ENCODE results near the gene PRKN.

The PRKN gene

DNA sequence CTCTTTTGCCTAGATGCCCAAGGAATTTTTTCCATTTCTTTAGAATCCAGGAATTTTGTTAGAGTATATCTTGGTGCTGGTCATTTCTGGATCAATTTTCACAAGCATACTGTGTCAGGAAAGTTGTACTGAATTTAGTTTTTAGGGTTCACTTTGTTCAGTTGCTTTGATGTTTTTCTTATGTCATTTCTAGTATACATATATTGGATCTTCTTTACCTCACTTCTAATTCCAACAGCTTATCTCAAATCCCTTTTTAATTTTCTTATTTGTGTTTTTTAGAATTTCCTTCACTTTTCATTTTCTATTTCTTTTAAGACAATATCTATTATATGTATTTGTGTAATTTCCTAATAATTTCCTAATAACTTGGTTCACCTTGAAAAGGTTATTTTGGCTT lies 1172.7 kb downstream of the PRKN start:
- DNase-seq, result no peak

DNA sequence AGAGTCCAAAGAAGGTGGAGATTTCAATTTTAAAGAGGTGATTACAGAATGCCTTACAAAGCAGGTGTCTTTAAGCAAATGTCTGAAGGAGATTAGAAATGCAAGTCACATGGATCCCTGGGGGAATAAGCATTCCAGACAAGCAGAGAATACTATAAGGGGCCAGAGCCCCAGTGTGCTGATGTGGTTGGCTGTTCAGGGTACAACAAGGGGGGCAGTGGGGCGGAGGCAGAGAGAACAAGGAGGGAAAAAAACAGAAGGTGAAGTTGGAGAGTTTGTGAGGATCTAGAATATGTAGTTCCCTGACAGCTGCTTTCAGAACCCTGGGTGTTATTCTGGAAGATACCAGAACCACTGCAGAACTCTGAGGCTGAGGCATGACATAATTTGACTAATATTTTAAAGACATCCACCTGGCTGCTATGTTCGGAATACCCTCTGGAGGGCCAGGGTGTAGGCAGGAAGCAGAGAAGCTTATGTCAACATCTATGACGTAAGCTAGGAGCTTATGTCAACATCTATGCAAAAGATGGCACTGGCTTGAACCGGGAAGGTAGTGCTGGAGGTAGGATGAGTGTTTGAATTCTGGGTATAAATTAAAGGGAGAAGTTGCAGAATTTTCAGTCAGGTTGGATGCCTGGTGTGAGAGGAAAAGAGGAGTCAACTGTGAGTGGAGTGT lies 1177.5 kb downstream of the PRKN start:
- no peak for DNase-seq

DNA sequence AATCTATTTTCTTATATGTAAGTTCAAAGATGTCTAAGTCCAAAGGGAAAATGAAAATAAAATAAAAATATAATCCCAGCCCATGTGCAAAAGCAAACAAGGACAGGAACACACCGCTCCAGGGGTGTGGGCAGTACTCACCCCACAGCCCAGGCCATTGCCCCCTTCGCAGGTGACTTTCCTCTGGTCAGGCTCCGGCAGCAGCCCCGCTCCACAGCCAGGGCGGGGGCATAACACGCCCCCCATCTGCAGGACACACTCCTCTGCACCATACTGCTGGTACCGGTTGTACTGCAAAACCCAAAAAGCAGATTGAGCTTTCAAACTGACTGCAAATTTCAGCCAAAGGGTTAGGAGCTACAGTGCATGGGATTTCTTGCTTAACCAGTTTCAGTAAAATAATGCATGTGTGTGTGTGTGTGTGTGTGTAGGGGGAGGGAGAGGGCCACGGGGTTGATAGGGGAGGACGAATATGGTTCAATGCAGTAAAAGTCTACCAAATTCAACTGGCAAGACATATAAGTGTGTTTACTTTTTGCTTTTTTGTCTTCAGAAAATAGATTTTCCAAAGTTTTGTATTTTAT lies 1178.8 kb downstream of the PRKN start:
- DNase-seq, result no peak

DNA sequence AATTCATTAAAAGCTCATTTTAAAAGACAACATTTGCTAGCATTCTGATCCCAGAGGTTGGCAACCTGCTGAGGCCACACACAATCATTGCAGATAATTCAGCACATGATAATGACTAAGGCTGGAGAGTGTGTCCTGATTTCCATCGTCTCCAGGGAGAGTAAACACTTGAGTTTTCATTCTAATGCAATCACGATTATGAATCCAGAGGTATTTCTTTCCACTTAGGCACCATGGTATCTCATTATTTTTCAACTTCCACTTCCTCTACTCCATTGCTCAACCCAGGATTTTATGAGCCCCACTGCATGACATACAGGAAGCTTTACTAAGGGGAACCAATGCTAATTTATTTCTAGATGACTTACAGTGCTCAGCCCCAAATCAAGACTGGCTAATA lies 1179.9 kb downstream of the PRKN start:
- no peak for DNase-seq

DNA sequence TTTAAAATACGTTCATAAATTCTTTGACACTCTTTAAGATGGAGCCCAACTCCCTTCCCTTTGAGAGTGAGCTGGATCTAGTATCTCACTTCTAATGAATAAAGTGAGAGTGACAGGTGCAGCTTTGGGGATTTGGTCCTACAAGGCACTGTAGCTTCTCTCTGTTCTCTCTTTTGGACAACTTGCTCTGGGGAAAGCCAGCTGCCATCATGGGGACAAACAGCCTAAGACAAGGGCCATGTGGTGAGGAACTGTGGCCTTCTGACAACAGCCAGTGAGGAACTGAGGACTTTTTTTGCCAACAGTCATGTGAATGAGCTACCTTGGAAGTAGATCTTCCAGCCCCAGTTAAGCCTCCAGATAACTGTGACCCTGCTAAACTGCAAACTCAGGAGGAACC lies 1180.9 kb downstream of the PRKN start:
- no peak for DNase-seq

DNA sequence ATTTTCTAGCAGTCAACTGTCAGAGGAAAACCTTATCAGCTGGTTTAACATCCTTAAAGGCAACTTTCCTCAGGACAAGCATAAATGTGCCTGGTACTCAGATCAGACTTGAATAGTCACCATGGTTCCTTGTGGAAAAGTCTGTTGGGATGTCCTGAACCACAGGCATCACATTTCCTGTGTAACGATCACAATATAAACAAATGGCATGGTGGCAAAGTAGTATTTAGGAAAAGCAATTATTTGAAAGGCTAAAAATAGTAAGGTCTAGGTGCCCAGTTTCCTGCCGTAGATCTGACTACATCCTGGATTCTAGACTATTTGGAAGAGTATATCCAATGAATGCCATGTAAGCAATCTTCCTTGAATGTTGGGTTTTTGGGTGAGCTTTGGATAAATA lies 1181.8 kb downstream of the PRKN start:
- DNase-seq, result no peak

DNA sequence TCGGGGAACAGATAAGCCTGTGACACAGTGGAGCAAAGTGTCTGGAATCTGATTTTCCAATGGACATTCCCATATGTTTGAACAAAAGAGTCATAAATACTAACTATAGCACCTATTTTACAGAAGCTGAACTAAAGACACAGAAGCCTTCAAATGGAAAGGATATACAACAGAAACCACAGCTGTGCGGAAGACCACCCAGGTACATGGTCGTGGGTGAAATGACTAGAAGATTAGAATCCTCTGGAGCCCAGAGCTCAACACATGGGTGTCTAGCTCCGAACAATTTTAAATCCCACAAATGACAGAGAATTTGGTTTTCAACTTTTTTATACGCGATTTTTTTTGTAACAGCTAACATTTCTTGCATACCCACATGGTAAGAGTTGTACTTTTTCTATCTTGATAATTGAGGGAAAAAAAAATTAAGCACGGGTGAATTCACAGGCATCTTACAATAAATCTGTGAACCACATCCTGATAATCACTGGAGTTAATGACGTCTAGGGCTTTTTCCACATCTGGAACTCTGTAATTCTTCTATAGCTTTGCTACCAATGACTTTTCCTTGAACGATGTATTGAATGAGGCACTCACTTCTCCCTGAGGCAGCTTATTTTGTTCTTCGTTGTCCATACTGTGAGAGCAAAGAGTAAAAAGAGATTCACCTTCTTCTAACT lies 1182.6 kb downstream of the PRKN start:
- DNase-seq, result no peak

DNA sequence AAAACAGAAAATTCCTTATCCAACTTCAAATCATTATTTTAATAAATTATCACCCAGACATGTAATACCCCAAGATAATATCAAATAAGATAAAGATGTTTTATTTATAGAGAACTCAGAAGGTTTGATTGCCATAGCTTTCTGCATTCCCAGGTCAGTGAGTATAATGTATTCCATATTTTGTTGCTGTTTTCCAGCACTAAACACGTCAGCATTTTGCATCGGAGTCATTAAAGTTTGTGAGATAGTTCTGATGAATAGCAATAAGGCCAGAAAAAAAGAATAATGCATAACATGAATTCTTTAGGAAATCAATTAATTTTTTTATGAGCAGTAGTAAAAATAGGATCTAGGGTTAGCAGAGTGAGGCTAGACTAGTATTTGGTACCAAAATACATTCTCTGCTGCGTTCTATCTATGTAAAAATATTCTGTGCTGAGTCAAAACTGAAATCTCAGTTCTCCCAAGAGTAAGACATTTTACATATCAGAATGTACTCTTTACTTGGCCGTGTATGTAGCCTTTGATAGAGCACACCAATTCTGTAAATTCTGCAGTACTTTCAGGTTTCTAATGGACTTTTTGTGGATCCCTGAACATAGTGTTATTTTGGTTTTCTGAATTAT lies 1183.8 kb downstream of the PRKN start:
- DNase-seq, result no peak

DNA sequence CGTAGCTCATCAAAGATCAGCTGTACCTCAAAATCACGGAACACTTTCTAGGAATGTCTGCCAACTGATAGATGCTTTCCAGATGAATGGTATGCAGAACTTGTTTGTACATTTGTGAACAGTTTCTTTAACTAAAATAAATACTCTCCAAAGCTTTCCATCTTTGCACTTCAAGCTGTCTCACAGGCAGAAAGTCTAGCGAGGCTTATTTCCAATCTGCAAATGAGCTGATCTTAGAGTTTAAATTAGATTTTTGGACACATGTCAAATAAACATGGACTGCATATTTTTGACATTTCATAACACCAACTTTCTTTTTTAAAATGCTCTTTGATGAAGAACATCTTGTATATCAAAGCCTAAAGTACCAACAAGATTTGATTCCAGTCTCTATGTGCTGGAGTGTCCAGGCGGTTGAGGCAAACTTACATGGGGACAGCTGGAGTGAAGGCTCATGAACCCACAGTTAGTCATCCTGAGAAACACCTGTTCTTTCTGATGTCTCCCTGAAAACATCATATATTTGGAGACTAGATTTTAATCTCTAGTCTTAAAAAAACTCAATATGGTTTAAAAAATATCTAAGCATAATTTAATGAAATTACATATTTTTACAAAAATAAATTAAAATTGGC lies 1185.1 kb downstream of the PRKN start:
- DNase-seq, result no peak

DNA sequence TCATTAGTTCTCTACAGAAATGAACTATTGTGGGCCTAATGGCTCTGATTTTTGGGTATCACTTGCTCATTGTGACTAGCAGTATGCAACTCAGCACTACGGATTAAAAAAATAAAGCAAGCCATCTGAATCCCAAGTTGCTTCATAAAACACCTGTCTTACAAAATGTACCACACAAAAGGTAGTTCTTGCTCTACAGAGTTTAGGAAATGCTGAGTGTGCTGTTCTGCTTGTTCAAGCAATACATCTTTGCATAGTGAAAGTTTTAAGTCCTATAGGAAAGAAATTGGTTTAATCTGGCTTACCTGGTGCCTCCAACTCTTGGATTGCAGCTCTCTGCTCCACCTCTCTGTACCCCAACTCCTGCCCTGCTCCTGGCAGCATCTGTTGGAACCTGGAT lies 1187.0 kb downstream of the PRKN start:
- DNase-seq, result no peak

DNA sequence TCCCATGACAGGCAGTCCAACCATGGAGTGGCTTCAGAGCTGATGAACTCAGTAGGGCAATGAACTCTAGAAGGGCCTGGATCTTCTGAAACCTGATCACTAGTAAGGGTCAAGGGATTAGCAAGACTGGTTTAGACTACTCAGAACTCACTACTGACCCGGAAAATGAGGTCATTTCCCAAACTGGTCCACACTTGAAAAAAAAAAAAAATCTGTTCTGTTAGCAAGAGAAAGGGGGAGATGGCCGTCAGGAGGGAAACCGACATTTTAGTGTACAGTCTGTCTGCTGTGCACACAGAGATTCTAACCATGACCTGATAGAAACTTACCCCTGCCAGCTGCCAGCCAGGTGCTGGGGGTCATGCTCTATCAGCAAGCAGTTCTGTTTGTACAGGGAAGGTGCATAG lies 1191.3 kb downstream of the PRKN start:
- DNase-seq, result no peak

DNA sequence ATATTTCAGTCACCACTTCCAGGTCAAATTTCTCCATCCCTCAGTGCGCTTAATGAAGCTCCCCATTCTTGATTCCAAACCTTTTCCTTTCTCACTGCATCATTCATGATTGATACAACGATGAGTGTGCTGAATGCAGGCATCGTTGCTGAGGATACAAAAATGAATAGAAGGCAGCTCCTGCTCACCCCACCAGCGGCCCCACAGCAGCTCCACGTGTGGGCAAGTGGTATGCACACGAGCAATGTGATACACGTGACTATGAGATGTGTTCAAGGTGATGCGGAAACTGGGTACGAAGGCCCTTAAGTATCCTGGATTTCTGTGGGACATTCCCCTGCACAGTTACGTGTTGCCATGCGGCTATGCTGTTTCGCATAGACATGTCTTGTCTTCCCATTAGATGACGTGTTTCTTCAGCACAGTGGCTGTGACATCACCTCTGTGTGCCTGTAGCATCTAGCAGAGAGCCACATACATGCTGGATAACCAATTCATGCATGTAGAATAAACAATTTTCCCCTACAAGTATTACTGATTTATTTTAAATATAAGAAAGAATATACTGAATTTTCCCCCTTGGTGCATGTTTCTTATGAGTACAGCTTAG lies 1193.2 kb downstream of the PRKN start:
- no peak for DNase-seq

DNA sequence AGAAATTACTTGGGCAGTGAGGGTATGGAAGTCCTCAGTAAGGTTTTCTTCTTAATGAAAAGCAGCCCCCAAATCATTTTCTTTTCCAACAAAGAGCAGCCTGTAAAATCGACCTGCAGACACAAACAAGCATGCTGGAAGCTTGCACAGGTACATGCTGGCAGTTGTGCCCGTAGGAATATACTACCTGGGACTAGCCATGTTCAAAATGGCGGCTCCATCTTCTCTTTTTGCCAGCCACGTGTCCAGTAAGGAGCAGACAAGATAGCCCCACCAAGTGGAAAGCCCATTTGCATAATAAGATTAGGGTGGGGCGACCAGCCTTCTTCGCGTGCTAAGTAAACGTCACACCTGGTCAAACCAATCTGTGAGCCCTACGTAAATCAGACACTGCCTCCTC lies 1194.3 kb downstream of the PRKN start:
- DNase-seq, result no peak

DNA sequence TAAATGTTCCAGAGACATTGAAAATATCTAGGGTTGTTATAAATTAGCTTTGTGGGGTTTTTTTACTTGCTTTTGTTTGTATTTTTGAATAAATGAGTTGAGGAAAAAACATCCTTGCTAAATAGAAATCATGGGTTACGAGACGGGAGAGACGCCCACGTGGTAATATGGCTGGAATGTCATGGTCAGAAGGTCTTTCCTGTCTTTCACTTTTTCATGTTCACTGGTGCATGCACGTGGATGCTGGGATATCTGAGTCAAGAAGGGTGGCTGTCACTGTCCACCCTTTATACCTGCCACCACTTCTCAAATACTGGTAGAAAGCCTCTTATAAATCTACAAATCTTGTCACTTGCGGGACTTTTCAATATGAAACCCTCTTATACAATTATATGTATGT lies 1195.0 kb downstream of the PRKN start:
- no peak for DNase-seq

DNA sequence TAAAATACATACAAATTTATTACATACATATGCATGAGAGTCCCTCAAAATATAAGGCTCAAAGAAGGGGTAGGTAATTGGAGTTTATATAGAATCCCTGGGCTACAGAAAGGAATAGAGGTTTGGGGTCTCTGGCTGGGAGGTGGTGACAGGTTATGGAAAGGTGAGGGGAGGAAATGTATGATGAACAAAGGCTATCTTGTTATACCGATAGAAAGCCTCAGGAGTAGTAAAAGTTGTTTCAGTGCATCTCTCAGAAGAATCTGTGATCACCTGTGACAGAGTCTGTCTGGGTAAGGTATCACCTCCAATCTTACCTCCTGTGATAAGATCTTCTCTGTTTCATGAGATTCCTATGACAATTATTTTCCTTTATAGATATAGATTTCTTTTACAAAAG lies 1200.8 kb downstream of the PRKN start:
- no peak for DNase-seq

DNA sequence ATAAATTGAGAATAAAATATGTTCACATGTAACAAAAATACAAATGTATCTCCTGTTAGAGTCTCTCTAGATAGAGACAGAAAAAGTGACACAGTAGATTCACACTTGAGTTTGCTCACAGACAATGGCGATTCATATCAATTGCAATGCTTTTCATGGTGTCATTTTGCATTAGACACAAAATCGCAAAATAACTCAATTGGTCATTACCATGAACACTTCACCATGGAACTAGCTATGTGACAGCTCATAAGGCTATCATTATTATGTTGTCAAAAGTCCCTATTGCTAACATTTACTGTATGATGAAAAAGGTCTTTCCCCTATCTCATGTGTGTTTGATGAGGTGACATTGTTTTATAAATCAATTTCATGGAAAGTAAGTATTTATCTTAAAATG lies 1204.2 kb downstream of the PRKN start:
- DNase-seq, result no peak

DNA sequence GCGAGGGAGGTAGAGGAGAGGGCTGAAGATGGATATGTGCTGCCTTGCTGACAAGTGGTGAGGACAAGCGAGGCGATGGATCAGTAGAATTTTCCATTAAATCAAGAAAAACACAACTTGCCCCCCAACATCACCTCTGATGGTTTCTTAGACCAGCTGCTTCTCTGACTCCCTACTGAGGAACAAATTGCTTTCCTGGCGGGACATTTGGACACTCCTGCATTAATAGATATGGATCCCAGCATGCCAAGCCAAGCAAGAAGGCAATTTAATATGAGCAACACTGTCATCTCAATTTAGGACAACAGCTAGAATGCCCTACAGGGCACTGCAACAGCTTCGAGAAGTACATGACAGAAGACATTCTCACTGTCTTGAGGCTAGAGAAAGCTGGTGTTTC lies 1205.3 kb downstream of the PRKN start:
- DNase-seq, result no peak

DNA sequence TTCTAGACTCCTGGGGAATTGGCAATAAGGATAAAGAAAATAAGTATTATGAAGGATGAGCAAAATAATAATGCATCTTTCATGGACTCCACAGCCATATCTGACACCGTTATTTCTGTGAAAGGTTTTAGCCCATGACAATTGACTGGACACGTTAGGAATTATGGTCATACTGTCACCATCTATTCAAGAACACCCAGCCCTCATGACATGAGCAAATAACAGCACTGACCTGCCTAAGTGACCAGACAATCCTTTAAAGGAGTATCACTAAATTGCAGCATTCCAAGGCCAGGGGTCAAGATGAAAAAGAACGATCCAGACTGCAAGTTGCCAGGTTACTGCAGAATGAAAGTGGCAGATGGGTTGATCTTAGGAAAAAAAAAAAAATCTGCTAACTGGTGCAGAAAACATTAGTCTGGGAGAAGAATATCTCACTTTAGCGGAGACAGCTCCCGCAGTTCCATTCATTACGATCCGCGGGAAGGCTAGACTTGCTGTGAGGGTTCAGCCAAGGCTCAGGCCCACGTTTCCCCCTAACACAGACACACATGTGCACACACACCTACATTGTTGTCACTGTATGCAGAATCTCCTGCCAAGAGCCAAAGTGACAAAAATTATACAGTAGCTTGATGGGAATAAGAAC lies 1216.0 kb downstream of the PRKN start:
- DNase-seq, result no peak

DNA sequence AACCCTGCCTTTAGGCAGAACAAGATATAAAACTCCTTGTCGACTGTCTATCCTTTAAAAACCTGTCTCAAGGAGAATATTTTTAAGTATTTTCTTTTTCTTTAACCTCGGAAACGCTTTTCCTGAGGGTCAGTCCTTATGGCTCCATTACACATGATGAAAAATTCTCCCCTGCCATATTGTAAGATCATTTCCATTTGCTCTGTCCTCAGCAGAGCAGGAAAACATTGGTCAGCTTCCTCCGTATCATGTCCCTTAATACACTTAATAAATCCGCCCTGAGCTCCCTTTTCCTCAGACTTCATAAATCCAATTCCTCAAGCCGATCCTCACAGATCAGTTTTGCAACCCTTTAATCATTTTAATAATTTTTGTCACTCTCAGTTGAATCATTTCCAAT lies 1219.2 kb downstream of the PRKN start:
- DNase-seq, result no peak

DNA sequence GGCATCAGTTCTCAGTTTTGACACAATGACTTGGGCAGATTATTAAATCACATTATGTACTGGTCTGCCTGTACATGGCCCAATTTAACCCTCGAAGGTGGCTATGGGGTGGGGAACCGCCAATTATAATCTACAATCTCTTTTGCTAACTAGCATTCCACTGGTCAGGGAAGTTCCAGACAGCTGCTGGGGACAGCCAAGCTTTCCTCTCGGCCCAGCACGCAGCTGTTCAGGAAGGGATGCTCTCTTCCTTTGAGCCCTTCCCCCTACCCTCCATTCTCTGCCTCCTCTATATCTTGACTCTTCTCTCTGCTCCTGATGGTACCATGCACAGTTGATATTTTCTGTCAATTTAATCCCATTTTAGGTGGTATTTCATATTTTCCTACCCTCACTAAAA lies 1220.2 kb downstream of the PRKN start:
- DNase-seq, result no peak

DNA sequence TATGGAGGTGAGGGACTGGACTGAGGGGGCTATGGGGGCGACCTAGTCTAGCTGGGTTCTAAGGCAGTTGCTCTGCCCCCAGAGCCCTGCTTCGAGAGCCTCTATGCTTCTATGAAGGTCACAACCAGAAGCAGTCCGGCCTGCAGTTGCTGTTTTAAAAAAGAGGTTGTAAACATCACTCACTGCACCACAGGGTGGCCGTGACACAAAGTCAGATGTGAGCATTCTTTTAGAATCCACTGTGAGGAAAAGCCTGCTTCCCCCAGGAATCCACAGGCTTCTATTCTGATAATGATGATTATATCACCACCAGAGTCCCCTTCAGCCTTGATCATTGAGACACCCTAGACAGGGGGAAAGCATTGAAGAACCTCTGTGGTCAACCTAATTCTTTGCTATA lies 1224.0 kb downstream of the PRKN start:
- no peak for DNase-seq

DNA sequence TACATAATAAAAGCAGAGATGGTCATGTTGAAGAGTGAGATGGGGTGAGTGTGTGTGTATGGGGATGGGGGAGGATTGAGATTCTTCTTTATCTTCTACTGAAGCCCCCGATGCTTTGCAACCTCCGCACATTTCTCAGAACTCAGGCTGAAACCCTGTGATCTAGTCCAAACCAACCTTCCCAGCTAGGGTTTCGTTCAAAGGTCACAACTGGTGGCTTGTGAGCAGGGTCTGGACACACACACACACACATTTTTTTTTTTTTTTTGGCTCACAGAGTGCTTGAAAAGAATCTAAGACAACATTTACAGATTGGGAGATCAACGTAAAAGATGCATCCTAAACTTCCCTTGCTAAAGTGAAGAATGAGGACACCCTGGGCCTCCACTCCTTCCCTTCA lies 1228.7 kb downstream of the PRKN start:
- no peak for DNase-seq

DNA sequence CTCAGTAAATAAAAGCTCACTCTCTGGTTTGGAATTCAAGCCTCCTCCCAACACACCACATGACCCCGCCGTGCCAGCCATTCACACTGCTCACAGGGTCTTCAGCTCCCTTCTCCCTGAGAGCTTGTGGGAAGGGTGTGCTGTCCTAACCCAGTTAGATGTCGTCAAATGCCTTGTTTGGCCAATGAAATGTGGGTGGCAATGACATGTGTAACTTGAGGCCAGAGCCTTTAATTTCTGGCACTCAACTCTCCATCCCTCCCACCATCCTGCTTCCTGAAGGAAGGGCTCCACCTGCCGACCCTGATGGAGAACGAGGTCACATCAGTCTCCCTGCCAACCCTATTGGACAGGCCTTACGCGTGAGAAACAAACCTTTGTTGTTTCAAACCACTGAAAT lies 1229.2 kb downstream of the PRKN start:
- DNase-seq, result no peak
